GM21360 (cell line): ENCODE data around the gene DPM3.
"Not testable (repeated sequence)": the region's sequence is repeated elsewhere in the genome, so short reads cannot be mapped to it uniquely, and the experiment has no call there.

Experiments
- ATAC-seq: cut with Tn5 transposase; IDR thresholded peaks from one replicate; pipeline ENCODE4 v1.9.1; 2021; ENCODE audit warnings: mild to moderate bottlenecking, moderate library complexity; ENCODE audit not compliant: unreplicated experiment

The DPM3 gene

GRCh38 chr1:155126556-155127104, 13.7 kb downstream of the DPM3 start:
- ATAC-seq: no peak

- no peak for ATAC-seq
These were observed 14.3 kb downstream of the DPM3 start for GRCh38 chr1:155125946-155126555.

GRCh38 chr1:155125511-155125945, 14.8 kb downstream of the DPM3 start:
- ATAC-seq: no peak

GRCh38 chr1:155124503-155125463, 15.5 kb downstream of the DPM3 start:
- no peak for ATAC-seq

GRCh38 chr1:155123801-155124200, 16.5 kb downstream of the DPM3 start:
- no peak for ATAC-seq

GRCh38 chr1:155122308-155122707, 18.0 kb downstream of the DPM3 start:
- no peak for ATAC-seq

GRCh38 chr1:155121249-155121648, 19.1 kb downstream of the DPM3 start:
- no peak for ATAC-seq

GRCh38 chr1:155120253-155120652, 20.1 kb downstream of the DPM3 start:
- no peak for ATAC-seq

GRCh38 chr1:155118090-155118489, 22.2 kb downstream of the DPM3 start:
- ATAC-seq: not testable (repeated sequence)

GRCh38 chr1:155117610-155118009, 22.7 kb downstream of the DPM3 start:
- no peak for ATAC-seq

GRCh38 chr1:155116113-155116764, 24.1 kb downstream of the DPM3 start:
- ATAC-seq: no peak

GRCh38 chr1:155113450-155113980, 26.8 kb downstream of the DPM3 start:
- ATAC-seq: no peak

GRCh38 chr1:155110826-155111225, 29.5 kb downstream of the DPM3 start:
- ATAC-seq: no peak

- no peak for ATAC-seq
These were observed 29.9 kb downstream of the DPM3 start for GRCh38 chr1:155110381-155110780.

GRCh38 chr1:155108296-155108695, 32.0 kb downstream of the DPM3 start:
- no peak for ATAC-seq

- no peak for ATAC-seq
These were observed 32.7 kb downstream of the DPM3 start for GRCh38 chr1:155107309-155108264.

GRCh38 chr1:155106862-155107261, 33.5 kb downstream of the DPM3 start:
- ATAC-seq: no peak

- ATAC-seq: no peak
These were observed 34.7 kb downstream of the DPM3 start for GRCh38 chr1:155105604-155106011.

GRCh38 chr1:155104605-155105534, 35.5 kb downstream of the DPM3 start:
- ATAC-seq: no peak
